ENCODE measurements around the gene SOS2. TPM values are rescaled to one million over a fixed set of nuclear protein-coding genes. Genes with fewer than 3 reads are reported as not detected.

Gene SOS2
- total and polyA plus RNA-seq, 8 donors: 5.8 to 69.0 (median 27.3) TPM

DNA sequence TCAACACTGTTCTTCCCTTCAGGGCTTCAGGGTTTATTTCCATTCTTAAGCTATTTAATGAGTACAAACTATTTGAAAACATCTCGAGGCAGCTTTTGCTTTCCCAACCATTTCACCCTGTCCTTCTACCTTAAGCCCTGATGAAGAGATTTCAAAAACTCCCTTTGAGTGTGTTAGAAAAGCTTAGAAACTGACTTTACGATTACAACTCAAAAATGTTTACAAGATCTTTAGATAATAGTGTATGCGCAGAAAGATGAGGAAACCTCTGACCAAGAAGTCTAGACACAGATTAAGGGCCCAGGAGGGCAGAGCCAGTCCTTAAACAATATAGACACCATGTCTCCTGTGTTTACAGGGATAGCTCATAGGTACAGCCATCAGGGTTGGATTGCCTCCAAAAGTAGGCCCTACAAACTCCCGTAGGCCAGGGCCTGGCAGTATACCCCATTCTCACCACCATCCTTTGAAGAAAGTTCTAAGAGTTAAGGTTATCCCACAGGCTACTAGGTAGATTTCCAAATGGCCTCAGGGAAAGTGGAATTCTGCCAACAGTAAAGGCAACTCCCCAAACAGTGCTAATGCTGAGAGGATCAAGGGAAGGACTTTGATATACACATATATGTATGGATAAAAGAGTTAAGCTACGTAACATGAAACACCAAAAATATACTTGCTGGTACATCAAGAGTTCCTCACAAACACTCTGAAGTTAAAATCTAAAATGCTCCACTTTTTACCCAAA is 11.4 kb upstream of the SOS2 start:
- H3K4me3 ChIP-seq: no peak overlapping the region
- H3K27ac ChIP-seq: no peak overlapping the region
- H3K4me1 ChIP-seq: no peaks in the 10 kb centered on the region
- no peak for DNase-seq
- no peak for TF ChIP-seq POLR2A (IDR thresholded peaks at IDR 0.05)
- TF ChIP-seq EP300 (IDR thresholded peaks at IDR 0.05): no peak
- no peak for TF ChIP-seq POLR2AphosphoS5 (IDR thresholded peaks at IDR 0.05)
- TF ChIP-seq, protein P1, sequence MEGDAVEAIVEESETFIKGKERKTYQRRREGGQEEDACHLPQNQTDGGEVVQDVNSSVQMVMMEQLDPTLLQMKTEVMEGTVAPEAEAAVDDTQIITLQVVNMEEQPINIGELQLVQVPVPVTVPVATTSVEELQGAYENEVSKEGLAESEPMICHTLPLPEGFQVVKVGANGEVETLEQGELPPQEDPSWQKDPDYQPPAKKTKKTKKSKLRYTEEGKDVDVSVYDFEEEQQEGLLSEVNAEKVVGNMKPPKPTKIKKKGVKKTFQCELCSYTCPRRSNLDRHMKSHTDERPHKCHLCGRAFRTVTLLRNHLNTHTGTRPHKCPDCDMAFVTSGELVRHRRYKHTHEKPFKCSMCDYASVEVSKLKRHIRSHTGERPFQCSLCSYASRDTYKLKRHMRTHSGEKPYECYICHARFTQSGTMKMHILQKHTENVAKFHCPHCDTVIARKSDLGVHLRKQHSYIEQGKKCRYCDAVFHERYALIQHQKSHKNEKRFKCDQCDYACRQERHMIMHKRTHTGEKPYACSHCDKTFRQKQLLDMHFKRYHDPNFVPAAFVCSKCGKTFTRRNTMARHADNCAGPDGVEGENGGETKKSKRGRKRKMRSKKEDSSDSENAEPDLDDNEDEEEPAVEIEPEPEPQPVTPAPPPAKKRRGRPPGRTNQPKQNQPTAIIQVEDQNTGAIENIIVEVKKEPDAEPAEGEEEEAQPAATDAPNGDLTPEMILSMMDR (IDR thresholded peaks at IDR 0.05): no peak
- no peaks in the 10 kb centered on the region for H3K9me3 ChIP-seq
- H3K36me3 ChIP-seq: peaks cover 0 to 22% (median 12%) of the 10 kb centered on the region in 4 donors
- 85 to 94% (median 90%) methylated on average over 5 of the region's 5 CpGs for WGBS, 5 donors
- intact Hi-C loops (cut with DNase I; ENCODE audit: low total_unique reads): no loop called here
- no peaks in the 10 kb centered on the region for H3K27me3 ChIP-seq

DNA sequence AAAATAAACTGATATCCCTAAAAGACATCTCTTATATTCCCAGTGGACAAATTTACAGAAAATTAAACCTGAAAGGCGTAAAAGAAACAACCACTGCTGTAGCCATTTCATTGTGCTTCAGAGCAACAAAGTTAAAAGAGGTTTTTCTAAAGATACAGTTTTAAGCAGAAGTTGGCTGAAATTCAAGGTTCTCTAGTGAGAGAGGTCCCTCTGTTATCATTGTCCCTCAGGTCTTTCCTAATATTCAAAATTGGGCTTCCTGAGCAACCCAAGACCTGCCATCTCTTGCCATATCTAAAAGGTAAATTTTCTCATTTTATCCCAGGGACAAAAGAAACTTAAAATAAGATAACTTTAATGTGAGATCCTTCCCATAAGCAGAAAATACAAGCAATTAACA is 10.7 kb upstream of the SOS2 start:
- 94 to 100% (median 100%) methylated on average over 1 of the region's 1 CpG for WGBS, 5 donors
- no peaks in the 10 kb centered on the region for H3K4me1 ChIP-seq
- no peaks in the 10 kb centered on the region for H3K27me3 ChIP-seq
- H3K36me3 ChIP-seq: peaks cover 0 to 22% (median 12%) of the 10 kb centered on the region in 4 donors
- TF ChIP-seq POLR2AphosphoS5 (IDR thresholded peaks at IDR 0.05) (no peak), EP300 (IDR thresholded peaks at IDR 0.05) (no peak), POLR2A (IDR thresholded peaks at IDR 0.05) (no peak)
- TF ChIP-seq, protein P1 (IDR thresholded peaks at IDR 0.05): no peak
- DNase-seq: no peak
- intact Hi-C loops (cut with DNase I; ENCODE audit: low total_unique reads): no loop called here
- H3K9me3 ChIP-seq: no peaks in the 10 kb centered on the region
- no peak overlapping the region for H3K4me3 ChIP-seq
- H3K27ac ChIP-seq: no peak overlapping the region

DNA sequence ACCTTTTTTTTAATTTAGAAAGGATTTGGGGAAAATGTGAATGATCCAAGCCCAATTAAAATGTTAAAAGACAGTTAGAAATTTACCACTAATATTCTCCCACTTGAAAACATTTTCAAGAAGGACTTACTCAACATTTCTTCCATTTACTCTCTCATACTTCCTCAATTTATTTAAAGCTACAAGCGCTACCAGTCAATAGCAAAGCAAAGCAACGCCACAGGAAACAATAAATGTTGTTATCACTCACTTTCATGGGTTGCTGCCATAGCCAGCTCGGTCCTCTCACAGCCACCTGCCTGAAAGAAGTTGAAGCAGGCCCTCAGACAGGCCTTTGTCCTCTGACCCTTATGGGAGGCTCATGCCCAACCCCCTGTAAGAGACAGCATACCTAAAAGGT is 6.0 kb upstream of the SOS2 start:
- Histone ChIP-seq H3K27ac (no peak overlapping the region), H3K4me3 (no peak overlapping the region), H3K9me3 (no peaks in the 10 kb centered on the region), H3K27me3 (no peaks in the 10 kb centered on the region), H3K36me3 (no peaks in the 10 kb centered on the region), H3K4me1 (peaks cover 0 to 11% (median 5%) of the 10 kb centered on the region in 4 donors)
- 23 to 33% (median 30%) methylated on average over 3 of the region's 3 CpGs for WGBS, 5 donors
- no peak for DNase-seq
- no peak for TF ChIP-seq POLR2A (IDR thresholded peaks at IDR 0.05)
- intact Hi-C loops (cut with DNase I; ENCODE audit: low total_unique reads): no loop called here

DNA sequence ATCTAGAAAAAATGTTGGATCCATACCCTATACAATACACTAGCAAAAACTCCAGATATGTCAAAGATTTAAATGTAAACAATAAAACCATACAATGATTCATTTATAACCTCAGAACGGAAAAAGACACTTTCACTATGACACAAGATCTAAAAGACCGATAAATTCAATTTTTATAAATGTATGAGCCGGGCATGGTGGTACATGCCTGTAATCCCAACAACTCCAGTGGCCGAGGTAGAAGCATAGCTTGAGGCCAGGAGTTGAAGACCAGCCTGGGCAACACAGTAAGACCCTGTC is 2.5 kb upstream of the SOS2 start:
- DNase-seq: no peak
- Histone ChIP-seq H3K27ac (no peak overlapping the region), H3K27me3 (no peaks in the 10 kb centered on the region), H3K4me3 (no peak overlapping the region), H3K9me3 (no peaks in the 10 kb centered on the region), H3K36me3 (no peaks in the 10 kb centered on the region), H3K4me1 (peaks cover 8 to 33% (median 27%) of the 10 kb centered on the region in 4 donors)
- no peak for TF ChIP-seq POLR2A (IDR thresholded peaks at IDR 0.05)
- TF ChIP-seq, protein P1 (IDR thresholded peaks at IDR 0.05): no peak
- no peak for TF ChIP-seq EP300 (IDR thresholded peaks at IDR 0.05)
- TF ChIP-seq POLR2AphosphoS5 (IDR thresholded peaks at IDR 0.05): no peak
- 84 to 93% (median 89%) methylated on average over 4 of the region's 4 CpGs for WGBS, 5 donors
- intact Hi-C loops (cut with DNase I; ENCODE audit: low total_unique reads): no loop called here
